Astrocyte of the cerebellum (primary cell): Measurements from ENCODE around the gene LCNL1.

Experiments
- DNase-seq: peaks from one replicate; pipeline ENCODE4 v3.0.0-alpha.2; 2011; ENCODE audit warnings: low read depth
- H3K4me3 ChIP-seq: 2 replicates; pipeline ENCODE4 v1.5.1; 2011; ENCODE audit warnings: mild to moderate bottlenecking, low read depth, low read length, moderate library complexity
- in situ Hi-C: cut with HindIII; loops from 2 replicates; pipeline ENCODE4 v1.10.0; 2017; ENCODE audit warnings: low sequenced_read_pairs
- TF ChIP-seq, protein P1 (sequence below): IDR thresholded peaks from 2 replicates; pipeline ENCODE4 v1.5.1; 2012; ENCODE audit warnings: low read length, low read depth, moderate library complexity, mild to moderate bottlenecking; ENCODE audit errors: missing control alignments

LCNL1 gene

GRCh38 chr9:136973618-136974617 is 8.9 kb upstream of the LCNL1 start:
- H3K4me3 ChIP-seq, result no peak overlapping the region
- TF ChIP-seq, protein P1, sequence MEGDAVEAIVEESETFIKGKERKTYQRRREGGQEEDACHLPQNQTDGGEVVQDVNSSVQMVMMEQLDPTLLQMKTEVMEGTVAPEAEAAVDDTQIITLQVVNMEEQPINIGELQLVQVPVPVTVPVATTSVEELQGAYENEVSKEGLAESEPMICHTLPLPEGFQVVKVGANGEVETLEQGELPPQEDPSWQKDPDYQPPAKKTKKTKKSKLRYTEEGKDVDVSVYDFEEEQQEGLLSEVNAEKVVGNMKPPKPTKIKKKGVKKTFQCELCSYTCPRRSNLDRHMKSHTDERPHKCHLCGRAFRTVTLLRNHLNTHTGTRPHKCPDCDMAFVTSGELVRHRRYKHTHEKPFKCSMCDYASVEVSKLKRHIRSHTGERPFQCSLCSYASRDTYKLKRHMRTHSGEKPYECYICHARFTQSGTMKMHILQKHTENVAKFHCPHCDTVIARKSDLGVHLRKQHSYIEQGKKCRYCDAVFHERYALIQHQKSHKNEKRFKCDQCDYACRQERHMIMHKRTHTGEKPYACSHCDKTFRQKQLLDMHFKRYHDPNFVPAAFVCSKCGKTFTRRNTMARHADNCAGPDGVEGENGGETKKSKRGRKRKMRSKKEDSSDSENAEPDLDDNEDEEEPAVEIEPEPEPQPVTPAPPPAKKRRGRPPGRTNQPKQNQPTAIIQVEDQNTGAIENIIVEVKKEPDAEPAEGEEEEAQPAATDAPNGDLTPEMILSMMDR, result no peak
- in situ Hi-C loops, result no loop called here
- no peak for DNase-seq

- TF ChIP-seq, protein P1, result no peak
- in situ Hi-C loops, result no loop called here
- H3K4me3 ChIP-seq, result no peak overlapping the region
- DNase-seq, result no peak
Measured at GRCh38 chr9:136974817-136975535, 7.8 kb upstream of the LCNL1 start.

GRCh38 chr9:136975644-136976043 is 7.1 kb upstream of the LCNL1 start:
- in situ Hi-C loops, result no loop called here
- TF ChIP-seq, protein P1, result peak; percentile 39
- no peak overlapping the region for H3K4me3 ChIP-seq
- peak; percentile 15 for DNase-seq

- DNase-seq, result no peak
- TF ChIP-seq, protein P1, result no peak
- in situ Hi-C loops, result no loop called here
- peak within 1 kb of the TSS; percentile 40 for H3K4me3 ChIP-seq
Measured at GRCh38 chr9:136977223-136977622, 5.6 kb upstream of the LCNL1 start, which contains the start of gene PTGDS. TSS of gene PTGDS (plus strand) at chr9:136977504. CDS start at chr9:136977579, 75 bp downstream.

GRCh38 chr9:136977649-136978072 is 5.1 kb upstream of the LCNL1 start:
- no peak for DNase-seq
- TF ChIP-seq, protein P1, result no peak
- in situ Hi-C loops, result no loop called here
- H3K4me3 ChIP-seq, result peak overlapping the region; percentile 40

DNA sequence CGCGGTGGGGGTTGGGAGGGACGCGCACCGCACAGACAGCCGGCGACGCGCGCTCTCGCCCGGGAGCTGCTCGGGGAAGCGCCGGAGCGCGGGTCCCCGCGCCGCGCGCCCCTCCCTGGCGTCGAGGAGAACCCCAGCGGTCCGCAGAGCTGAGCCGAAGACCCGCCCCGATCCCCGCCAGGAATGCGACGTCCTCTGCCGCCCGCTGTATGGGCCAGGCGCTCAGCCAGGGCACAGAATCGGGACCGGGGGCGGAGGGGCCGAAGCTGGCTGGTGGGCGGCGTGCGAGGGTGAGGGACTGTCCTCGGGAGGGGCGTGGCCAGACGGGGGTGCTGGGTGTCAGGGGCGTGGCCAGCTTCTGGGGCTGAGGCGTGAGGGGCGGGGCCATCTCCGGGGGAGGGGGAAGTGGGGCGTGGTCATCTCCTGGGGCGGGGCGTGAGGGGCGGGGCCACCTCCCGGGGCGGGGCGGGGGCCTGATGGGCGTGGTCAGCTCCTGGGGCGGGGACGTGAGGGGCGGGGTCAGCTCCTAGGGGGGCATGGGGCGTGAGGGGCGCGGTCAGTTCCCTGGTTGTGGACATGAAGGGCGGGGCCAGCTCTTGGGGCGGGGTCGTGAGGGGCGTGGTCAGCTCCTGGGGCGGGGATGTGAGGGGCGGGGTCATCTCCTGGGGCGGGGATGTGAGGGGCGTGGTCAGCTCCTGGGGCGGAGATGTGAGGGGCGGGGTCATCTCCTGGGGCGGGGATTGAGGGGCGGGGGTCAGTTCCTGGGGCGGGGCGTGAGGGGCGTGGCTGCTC is 4.5 kb upstream of the LCNL1 start:
- TF ChIP-seq, protein P1, result no peak
- H3K4me3 ChIP-seq, result peak overlapping the region; percentile 40
- no peak for DNase-seq
- in situ Hi-C loops, result no loop called here
